ENCODE measurements around the gene OR12D3.
"Not testable (repeated sequence)": the region's sequence is repeated elsewhere in the genome, so short reads cannot be mapped to it uniquely, and the experiment has no call there.

Gene OR12D3, protein sequence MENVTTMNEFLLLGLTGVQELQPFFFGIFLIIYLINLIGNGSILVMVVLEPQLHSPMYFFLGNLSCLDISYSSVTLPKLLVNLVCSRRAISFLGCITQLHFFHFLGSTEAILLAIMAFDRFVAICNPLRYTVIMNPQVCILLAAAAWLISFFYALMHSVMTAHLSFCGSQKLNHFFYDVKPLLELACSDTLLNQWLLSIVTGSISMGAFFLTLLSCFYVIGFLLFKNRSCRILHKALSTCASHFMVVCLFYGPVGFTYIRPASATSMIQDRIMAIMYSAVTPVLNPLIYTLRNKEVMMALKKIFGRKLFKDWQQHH

GRCh38 chr6:29375191-29375590, at the start of gene OR12D3:
TSS of gene OR12D3 (minus strand) at chr6:29375291. CDS start at chr6:29375287, 4 bp downstream.
- no peak for DNase-seq

GRCh38 chr6:29424575-29424974, 49.5 kb upstream of the OR12D3 start:
- no peak for DNase-seq

- no peak for DNase-seq
Measured at GRCh38 chr6:29424168-29424567, 49.1 kb upstream of the OR12D3 start.

DNA sequence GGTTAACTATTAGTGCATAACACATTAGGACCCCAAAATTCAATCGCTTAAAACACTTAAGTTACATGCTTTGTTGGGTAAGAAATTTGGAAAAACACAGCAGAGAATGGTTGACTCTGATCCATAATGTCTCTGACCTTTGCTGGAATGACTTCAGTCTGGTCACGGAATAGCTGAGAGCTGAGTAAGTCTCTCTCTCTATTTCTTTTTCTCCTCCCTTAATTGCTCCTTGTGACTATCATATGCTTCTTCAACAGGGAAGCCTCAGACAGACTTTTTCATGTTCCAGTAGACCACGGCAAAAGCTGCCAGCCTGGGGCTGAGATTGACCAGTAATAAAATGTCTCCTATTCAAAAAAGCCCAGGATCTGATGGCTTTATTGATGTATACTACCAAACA, 44.4 kb upstream of the OR12D3 start:
- no peak for DNase-seq

GRCh38 chr6:29414588-29414987, 39.5 kb upstream of the OR12D3 start, which contains the start of gene OR12D1:
TSS of gene OR12D1 (plus strand) at chr6:29414928.
- no peak for DNase-seq

- DNase-seq, result no peak
Measured at GRCh38 chr6:29403801-29404200, 28.7 kb upstream of the OR12D3 start.

DNA sequence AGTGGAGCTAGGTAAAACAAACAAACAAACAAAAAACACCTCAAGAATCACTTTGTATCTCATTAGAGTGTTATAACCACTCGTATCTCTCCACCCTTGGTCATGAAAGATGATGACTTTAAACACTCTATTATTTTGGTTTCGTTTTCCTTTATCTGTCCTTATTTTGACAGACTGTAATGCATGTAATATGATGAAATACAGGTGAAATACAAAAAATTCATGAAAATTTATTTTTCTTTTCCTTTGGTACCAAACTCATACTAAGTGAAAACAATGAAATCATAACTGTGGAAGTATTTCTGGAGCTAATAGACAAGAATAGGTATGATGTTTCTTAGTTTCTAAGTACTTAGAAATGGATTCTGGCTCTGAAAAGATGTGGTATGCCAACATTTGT, 24.4 kb upstream of the OR12D3 start:
- no peak for DNase-seq

- no peak for DNase-seq
Measured at GRCh38 chr6:29395331-29395730, 20.2 kb upstream of the OR12D3 start, which contains the start of gene OR12D2. TSS of gene OR12D2 (plus strand) at chr6:29395631. CDS start at chr6:29396700, 1,069 bp downstream.

DNA sequence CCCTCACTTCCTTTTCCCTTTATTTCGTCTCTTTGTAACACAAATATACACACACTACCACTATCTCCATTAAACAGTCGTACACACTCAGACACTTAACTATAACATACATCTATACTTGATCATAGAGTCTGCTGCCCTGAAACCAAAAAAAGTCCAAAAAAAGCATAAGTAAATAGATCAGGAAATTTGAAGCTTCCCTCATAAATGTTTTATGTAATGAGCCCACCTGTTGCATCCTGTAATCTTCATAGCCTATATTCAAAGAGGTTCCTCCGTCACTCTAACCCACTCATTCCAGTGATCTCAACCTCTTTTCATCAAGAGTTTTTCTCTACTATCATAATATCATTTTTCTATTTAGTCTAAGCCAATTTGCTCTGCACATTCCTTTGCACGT, 13.4 kb upstream of the OR12D3 start:
- DNase-seq, result no peak

DNA sequence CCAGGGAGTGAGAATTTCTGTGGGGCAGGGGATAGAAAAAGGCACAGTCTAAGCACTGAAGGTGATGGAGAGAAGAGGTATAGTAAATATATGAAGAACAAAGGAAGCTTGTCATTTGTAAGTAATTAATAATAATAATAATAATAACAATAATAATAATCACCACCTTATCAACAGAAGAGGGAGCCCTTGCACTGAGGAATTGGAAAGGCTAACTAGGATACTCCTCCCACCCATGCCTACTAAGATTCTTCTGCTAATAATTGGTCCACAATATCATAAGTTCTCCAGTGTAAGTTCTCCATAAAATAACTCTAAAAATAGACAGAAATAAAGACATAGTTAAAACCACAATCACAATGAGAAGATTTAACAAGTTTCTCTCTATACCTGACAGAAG, 912 bp upstream of the OR12D3 start:
- DNase-seq, result no peak

- DNase-seq, result no peak
Measured at GRCh38 chr6:29368765-29369164, 6.3 kb downstream of the OR12D3 start, which contains the start of gene OR5V1. TSS of gene OR5V1 (minus strand) at chr6:29368865. CDS start at chr6:29356195, 12,670 bp downstream.

GRCh38 chr6:29355603-29356002, 19.5 kb downstream of the OR12D3 start:
- DNase-seq, result no peak

DNA sequence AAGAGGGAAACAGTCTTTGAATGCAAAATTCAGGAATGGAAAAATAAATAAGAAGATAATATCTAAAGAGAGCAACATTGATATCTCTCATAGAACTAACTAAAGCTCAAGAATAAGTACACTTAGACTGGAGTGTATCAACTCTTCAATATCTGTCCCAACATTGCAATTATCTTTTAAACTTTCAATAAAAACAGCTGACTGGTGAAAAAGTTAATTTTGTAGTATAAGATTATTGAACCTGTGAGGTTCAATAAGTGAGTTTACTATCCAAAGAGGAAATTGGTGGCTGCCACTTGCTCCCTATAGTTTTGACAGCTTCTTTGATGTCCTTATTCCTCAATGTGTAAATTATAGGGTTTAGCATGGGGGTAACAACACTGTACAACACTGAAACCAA, 20.1 kb downstream of the OR12D3 start:
- no peak for DNase-seq

DNA sequence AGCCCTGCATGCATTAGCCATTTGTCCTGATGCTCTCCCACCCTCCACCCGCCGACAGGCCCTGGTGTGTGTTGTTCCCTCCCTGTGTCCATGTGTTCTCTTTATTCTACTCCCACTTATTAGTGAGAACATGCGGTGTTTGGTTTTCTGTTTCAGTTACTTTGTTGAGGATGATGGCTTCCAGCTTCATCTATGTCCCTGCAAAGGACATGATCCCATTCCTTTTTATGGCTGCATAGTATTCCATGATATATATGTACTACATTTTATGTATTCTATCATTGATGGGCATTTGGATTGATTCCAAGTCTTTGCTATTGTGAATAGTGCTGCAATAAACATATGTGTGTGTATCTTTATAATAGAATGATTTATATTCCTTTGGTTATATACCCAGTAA, 25.7 kb downstream of the OR12D3 start:
- DNase-seq, result not testable (repeated sequence)

DNA sequence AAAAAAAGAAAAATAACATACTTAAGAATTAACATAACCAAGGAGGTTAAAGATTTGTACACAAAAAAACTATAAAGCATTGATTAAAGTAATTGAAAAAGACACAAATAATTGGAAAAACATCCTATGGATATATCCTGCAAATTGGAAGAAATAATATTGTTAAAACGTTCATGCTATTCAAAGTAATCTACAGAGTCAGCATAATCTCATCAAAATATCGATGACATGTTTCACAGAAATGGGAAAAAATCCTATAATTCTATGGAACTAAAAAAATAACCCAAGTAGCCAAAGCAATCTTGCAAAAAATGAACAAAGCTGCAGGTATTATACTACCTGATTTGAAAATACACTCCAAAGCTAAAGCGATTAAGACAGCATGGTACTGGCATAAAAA, 29.7 kb downstream of the OR12D3 start:
- DNase-seq, result no peak

DNA sequence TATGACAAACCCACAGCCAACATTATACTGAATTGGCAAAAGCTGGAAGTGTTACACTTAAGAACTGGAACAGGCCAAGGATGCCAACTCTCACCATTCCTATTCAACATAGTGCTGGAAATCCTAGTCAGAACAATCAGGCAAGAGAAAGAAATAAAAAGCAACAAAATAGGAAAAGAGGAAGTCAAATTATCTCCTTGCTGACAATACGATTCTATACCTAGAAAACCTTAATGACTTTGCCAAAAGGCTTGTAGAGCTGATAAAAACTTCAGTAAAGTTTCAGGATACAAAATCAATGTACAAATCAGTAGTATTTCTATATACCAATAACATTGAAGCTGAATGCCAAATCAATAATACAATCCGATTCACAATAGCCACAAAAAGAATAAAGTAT, 38.8 kb downstream of the OR12D3 start:
- DNase-seq, result no peak

DNA sequence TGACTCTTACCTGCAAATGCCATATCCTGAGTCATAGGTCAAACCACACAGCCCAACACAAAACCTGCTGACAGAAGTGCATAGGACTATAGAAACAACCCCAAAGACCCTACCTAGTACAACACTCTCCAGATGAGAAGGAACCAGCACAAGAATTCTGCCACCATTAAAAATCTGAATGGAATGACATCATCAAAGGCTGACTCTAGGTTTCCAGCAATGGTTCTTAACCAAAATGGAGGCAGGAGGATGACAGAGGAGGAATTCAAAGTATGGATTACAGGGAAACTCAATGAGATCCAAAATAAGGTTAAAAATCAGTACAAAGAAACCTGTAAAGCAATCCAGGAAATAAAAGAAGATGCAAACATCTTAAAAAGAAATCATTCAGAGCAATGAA, 42.4 kb downstream of the OR12D3 start:
- no peak for DNase-seq

- no peak for DNase-seq
Measured at GRCh38 chr6:29325777-29326176, 49.3 kb downstream of the OR12D3 start.

Measured in CD4-positive, alpha-beta T cell treated with Interleukin-4 for 4 hours (primary cell).